HFF-Myc (cell line): ENCODE measurements around the gene F5.
"Not testable (repeated sequence)": the region's sequence is repeated elsewhere in the genome, so short reads cannot be mapped to it uniquely, and the experiment has no call there.

Source experiments
- DNase-seq: peaks from one replicate; pipeline ENCODE4 v3.0.0-alpha.2; 2011; ENCODE audit warnings: low read depth; ENCODE audit errors: extremely low read depth
- H3K4me3 ChIP-seq: replicated peaks from 2 replicates; pipeline ENCODE4 v1.5.1; 2011; ENCODE audit warnings: low read depth, mild to moderate bottlenecking, control low read depth, low read length
- TF ChIP-seq, protein P1 (sequence below): IDR thresholded peaks from 2 replicates; pipeline ENCODE4 v1.5.1; 2012; ENCODE audit warnings: mild to moderate bottlenecking, low read depth, low read length, control low read depth; ENCODE audit errors: missing control alignments

The F5 gene

DNA sequence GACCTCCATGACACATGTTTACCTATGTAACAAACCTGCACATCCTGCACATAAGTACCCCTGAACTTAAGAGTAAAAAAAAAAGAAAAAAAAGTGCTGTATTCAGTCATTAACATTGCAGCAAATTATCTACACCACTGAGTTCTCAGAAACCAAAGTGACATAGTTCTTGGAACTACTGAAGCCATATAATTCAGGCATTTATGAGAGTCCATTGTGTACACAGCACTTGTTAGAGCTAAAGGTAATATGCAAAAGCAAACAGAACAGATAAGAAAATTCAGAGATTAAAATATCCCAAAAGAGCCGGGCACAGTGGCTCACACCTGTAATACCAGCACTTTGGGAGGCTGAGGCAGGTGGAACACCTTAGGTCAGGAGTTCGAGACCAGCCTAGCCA, 38.0 kb downstream of the F5 start:
- TF ChIP-seq, protein P1, sequence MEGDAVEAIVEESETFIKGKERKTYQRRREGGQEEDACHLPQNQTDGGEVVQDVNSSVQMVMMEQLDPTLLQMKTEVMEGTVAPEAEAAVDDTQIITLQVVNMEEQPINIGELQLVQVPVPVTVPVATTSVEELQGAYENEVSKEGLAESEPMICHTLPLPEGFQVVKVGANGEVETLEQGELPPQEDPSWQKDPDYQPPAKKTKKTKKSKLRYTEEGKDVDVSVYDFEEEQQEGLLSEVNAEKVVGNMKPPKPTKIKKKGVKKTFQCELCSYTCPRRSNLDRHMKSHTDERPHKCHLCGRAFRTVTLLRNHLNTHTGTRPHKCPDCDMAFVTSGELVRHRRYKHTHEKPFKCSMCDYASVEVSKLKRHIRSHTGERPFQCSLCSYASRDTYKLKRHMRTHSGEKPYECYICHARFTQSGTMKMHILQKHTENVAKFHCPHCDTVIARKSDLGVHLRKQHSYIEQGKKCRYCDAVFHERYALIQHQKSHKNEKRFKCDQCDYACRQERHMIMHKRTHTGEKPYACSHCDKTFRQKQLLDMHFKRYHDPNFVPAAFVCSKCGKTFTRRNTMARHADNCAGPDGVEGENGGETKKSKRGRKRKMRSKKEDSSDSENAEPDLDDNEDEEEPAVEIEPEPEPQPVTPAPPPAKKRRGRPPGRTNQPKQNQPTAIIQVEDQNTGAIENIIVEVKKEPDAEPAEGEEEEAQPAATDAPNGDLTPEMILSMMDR = no peak
- DNase-seq = no peak

DNA sequence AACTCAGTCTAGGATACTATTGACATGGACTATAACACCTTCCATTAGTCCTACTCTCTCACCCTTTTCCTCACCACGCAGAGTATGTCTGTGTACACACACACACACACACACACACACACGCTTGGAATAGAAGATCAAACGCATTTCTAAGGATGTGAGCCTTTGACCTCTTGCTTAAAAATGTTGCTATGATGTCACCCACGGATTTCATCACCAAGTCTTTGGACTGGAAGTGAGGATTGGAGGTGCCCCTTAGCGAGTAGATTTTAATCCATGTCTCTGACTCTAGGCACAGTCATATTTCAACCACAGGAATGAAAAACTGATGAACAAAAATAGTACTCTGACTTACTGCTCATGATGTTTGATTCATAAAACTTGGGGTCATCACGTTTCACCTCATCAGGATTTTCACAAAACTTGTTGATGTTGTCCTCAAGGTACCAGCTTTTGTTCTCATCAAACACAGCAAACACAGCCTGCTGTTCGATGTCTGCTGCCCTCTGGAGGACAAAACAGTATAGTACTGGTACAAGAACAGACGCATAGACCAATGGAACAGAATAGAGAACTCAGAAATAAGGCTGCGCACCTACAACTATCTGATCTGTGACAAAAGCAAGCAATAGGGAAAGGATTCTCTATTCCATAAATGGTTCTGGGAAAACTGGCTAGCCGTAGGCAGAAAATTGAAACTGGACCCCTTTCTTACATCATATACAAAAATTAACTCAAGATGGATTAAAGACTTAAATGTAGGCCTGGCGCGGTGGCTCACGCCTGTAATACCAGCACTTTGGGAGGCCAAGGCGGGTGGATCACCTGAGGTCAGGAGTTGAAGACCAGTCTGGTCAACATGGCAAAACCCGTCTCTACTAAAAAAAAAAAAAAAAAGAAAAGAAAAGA, 39.9 kb downstream of the F5 start:
- H3K4me3 ChIP-seq = no peak overlapping the region
- TF ChIP-seq, protein P1 = peak; percentile 70
- peak; percentile 42 for DNase-seq

More for the DNA sequence above, 38.0 kb downstream of the F5 start:
- no peak overlapping the region for H3K4me3 ChIP-seq

DNA sequence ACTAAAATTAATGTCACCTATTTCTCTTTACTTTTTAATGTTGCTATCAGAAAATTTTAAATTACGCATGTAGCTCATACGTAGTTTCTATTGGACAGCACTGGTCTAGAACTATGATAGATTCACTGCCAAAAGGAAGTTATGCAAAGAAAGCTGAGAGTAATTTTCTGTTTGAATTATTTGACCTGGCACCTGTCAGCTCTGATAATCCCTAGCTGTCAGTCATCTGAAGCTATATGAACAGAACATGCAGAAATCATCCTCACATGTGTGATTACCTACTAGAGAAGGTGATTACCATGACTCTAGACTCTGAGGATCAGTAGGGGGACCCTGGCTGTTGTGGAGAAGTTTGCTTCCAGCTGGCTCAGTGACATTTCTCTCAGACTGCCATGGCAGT, 40.8 kb downstream of the F5 start:
- TF ChIP-seq, protein P1 = no peak
- DNase-seq = no peak
- H3K4me3 ChIP-seq = no peak overlapping the region

DNA sequence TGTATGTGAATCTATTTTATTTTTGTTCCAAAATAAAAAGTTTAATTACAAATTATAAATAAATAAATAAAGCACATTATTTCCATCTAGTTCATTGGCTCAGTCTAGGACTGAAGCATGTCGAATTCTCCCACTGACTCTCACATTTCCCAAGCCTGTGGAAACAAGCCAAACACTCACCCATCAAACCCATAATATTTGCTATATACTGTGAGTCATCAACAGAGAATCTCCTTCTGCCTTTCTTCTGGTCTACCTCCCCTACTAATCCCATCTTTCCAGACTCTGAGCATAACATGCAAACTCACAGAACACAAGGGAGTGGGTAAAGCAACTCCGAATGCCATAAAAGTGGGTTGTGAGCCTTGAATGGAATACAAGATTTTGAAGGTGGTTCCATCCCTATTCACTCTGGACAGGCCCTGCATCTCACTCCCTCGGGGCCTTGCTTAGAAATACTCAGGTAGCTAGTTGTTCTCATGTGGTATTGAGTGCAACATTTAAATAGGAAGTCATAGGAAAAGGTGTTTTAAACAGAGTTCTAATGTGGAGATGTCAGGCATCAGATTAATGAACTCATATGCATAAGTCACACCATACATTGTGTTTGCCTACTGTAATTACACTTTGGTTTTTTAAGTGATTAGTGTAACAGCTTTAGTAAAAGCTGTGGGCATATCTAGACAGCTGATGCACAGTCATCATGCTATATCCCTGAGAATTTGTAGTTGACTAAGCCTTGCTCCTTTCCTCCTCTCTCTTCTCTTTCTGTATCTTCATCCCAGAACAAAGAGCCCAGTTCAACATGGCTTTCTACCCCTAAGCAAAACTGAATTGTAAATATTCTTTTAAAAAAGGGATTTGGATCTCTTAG, 47.0 kb downstream of the F5 start:
- TF ChIP-seq, protein P1 = no peak
- DNase-seq = peak; percentile 33
- no peak overlapping the region for H3K4me3 ChIP-seq

DNA sequence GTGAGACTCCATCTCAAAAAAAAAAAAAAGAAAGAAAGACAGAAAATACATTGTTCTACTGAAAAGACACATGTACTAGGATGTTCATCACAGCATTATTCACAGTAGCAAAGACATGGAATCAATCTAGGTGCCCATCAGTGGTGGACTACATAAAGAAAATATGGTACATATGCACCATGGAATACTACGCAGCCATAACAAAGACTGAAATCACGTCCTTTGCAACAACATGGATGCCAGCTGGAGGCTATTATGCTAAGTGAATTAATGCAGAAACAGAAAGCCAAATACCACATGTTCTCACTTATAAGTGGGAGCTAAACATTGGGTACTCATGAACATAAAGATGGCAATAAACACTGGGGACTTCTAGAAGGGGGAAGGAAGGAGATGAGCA, 51.6 kb downstream of the F5 start:
- H3K4me3 ChIP-seq = no peak overlapping the region
- no peak for DNase-seq
- TF ChIP-seq, protein P1 = no peak

DNA sequence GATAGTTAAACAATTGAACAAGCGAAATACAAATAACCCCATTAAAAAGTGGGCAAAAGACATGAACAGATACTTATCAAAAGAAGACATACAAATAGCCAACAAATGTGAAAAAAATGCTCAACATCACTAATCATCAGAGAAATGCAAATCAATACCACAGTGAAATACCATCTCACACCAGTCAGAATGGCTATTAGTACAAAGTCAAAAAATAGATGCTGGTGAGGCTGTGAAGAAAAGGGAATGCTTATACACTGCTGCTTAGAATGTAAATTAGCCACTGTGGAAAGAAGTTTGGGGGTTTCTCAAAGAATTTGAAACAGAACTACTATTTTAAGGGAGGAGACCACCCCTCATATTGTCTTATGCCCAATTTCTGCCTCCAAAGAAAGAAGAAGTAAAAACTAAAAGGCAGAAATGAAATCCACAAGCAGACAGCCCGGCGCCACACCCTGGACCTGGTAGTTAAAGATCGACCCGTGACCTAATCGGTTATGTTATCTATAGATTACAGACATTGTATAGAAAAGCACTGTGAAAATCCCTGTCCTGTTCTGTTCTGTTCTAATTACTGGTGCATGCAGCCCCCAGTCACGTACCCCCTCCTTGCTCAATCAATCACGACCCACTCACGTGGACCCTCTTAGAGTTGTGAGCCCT, 52.6 kb downstream of the F5 start:
- DNase-seq, H3K4me3 ChIP-seq: not testable (repeated sequence)

DNA sequence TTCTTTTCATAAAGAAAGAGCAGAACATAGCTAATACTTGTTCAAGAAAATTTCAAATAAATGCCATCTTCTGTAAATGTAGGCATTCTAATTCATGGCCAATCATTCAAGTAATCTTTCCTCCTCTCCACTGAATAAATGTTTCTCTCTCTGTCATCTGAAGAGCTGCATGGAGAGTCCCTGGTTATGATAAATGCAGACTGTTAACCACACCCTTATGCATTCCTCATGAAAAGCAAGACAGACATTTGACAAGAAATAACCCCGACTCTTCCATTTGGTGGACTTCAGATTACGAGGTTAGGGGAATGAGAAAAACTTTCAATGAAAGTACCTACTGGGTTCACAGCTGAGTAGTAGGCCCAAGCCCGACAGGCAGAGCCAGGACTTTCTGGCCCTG, 55.8 kb downstream of the F5 start:
- no peak for DNase-seq
- TF ChIP-seq, protein P1 = no peak

More for the DNA sequence above, 55.8 kb downstream of the F5 start:
- no peak overlapping the region for H3K4me3 ChIP-seq
